Sigmoid colon (tissue), 7 donors: ENCODE data around the gene MCF2L. TPM values are rescaled to one million over a fixed set of nuclear protein-coding genes. Genes with fewer than 3 reads are reported as not detected.
A peak's percentile ranks its signal among the peaks of the same experiment; 100 is the strongest.

Experiments used
- DNase-seq: peaks from one replicate; pipeline ENCODE4 v3.0.0-alpha.2; 2019
- H3K27ac ChIP-seq, 4 donors: fragments of 200-600 bp; sonication (generic); one replicate each; pipeline ENCODE4 v1.5.1; 2016 to 2019; ENCODE audit warnings: mild to moderate bottlenecking in 1 of 4
- H3K27me3 ChIP-seq, 3 donors: fragments of 200-600 bp; sonication (generic); one replicate each; pipeline ENCODE4 v1.5.1; 2019; ENCODE audit warnings: mild to moderate bottlenecking in 1 of 3
- H3K36me3 ChIP-seq, 4 donors: fragments of 200-600 bp; sonication (generic); one replicate each; pipeline ENCODE4 v1.5.1; 2016 to 2019
- H3K4me1 ChIP-seq, 4 donors: fragments of 200-600 bp; sonication (generic); one replicate each; pipeline ENCODE4 v1.5.1; 2017 to 2019
- H3K4me3 ChIP-seq, 4 donors: fragments of 200-600 bp; sonication (generic); one replicate each; pipeline ENCODE4 v1.5.1; 2017 to 2019; ENCODE audit warnings: mild to moderate bottlenecking in 2 of 4, moderate library complexity in 1 of 4
- H3K9me3 ChIP-seq, 4 donors: fragments of 200-600 bp in 3 of 4; sonication (generic) in 3 of 4; one replicate each; pipeline versions ENCODE4 v1.5.1 to v1.6.1; 2013 to 2019
- EP300 ChIP-seq, 4 donors: sonication (generic); formaldehyde crosslinking; IDR thresholded peaks; one replicate each; pipeline ENCODE4 v1.6.1; 2017; ENCODE audit warnings: antibody characterized with exemption in 4 of 4
- POLR2A ChIP-seq, 2 donors: fragments of 450-650 bp; IDR thresholded peaks; one replicate each; pipeline ENCODE4 v1.6.1; 2016; ENCODE audit warnings: antibody characterized with exemption in 2 of 2, mild to moderate bottlenecking in 2 of 2, moderate library complexity in 2 of 2
- POLR2AphosphoS5 ChIP-seq, 4 donors: sonication (generic); formaldehyde crosslinking; IDR thresholded peaks; one replicate each; pipeline ENCODE4 v1.6.1; 2017; ENCODE audit warnings: antibody characterized with exemption in 4 of 4
- WGBS, 2 donors: extraction: QIAGEN DNeasy Blood & Tissue Kit; methylation state at CpG; one replicate each; pipeline ENCODE4 v1.1.7; 2013; 5-methylcytosine and 5-hydroxymethylcytosine counted together
- intact Hi-C: fragments of 100-400 bp; cut with DNase I; formaldehyde crosslinking; loops from one replicate; pipeline ENCODE4 v1.15.1; 2023
- polyA plus RNA-seq, 3 donors: library from polyadenylated mRNA; stranded (reverse); fragments of 200-250 nt; gene quantifications; one replicate each; pipeline ENCODE4 v1.2.3, GENCODE V29; 2013
- total RNA-seq, 4 donors: library from RNA; depleted of rRNA; stranded (reverse); fragments of >200 nt; gene quantifications; one replicate each; pipeline ENCODE4 v1.1.0, GENCODE V29; 2016
- TF ChIP-seq, protein P1 (sequence below), 4 experiments: fragments of 450-650 bp in 3 of 4; fragments of 200-600 bp in 1 of 4; IDR thresholded peaks; one replicate each; pipeline ENCODE4 v1.5.1; 2016 to 2019; ENCODE audit warnings: antibody characterized with exemption in 4 of 4, mild to moderate bottlenecking in 3 of 4, moderate library complexity in 2 of 4
- donor health status: healthy with polysubstance abuse.
- donor health status: Bipolar disorder and iron deficiency.
- donor health status: healthy.

The MCF2L gene
- total and polyA plus RNA-seq, 7 donors: 7.5 to 59.9 (median 20.2) TPM

DNA sequence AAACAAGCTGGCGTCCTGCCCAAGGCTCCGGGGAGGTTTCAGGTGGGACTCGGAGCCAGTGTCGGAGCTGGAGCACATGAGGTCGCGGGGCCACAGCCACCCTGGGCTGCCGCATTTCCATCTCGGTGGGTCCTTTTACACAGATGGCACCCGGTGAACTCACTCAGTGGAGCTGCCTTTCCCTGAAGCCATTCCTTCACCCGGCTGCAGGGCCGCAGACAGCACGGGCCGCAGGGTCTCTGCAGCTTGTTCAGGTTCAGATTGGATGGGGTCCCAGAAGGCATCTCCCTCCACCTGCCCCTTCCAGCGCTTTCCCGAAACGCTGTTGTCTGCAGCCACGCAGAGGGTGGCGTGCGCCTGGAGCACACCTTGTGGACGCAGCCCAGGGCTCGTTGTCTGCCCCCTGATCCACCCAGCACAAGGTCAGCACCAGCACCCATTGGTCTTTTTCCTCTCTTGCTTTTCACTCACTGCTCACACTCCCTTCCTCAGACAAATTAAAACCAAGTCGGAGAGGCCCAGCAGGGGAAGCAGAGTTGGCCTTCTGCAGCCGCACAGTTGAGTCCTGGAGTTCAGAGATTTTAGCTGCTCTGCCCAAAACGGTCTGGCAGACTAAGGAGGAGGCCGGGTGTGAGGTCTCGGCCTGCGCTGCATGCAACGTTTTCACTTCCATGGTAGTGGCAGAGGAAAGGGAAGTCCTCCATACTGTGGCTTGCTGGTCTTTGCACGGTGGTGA lies 18.1 kb downstream of the MCF2L start:
- 82 to 85% methylated on average over 29 of the region's 29 CpGs for WGBS, 2 donors
- no peaks in the 10 kb centered on the region for H3K9me3 ChIP-seq
- H3K4me3 ChIP-seq: no peak overlapping the region
- intact Hi-C loops: no loop called here
- H3K27me3 ChIP-seq: peaks cover 0 to 12% (median 0%) of the 10 kb centered on the region in 3 donors
- H3K36me3 ChIP-seq: no peaks in the 10 kb centered on the region
- no peaks in the 10 kb centered on the region for H3K4me1 ChIP-seq
- no peak for DNase-seq
- TF ChIP-seq, protein P1, sequence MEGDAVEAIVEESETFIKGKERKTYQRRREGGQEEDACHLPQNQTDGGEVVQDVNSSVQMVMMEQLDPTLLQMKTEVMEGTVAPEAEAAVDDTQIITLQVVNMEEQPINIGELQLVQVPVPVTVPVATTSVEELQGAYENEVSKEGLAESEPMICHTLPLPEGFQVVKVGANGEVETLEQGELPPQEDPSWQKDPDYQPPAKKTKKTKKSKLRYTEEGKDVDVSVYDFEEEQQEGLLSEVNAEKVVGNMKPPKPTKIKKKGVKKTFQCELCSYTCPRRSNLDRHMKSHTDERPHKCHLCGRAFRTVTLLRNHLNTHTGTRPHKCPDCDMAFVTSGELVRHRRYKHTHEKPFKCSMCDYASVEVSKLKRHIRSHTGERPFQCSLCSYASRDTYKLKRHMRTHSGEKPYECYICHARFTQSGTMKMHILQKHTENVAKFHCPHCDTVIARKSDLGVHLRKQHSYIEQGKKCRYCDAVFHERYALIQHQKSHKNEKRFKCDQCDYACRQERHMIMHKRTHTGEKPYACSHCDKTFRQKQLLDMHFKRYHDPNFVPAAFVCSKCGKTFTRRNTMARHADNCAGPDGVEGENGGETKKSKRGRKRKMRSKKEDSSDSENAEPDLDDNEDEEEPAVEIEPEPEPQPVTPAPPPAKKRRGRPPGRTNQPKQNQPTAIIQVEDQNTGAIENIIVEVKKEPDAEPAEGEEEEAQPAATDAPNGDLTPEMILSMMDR (IDR thresholded peaks at IDR 0.05): no peak
- no peak overlapping the region for H3K27ac ChIP-seq

DNA sequence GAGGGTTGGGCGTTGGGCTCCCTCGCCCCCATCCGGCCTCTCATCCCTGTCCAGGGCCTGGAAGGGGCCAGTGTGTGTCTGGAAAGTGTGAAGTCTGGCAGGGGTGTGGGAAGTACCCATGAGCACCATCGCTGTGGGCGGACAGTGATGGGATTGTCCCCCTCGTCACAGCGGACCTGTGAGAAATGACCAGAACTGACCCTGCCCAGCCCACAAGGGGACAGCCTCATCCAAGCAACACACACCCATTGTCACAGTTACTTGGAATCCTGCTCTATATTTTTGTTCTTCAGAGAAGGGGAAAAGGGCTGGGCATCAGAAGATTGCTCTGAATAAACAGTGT lies 18.6 kb downstream of the MCF2L start:
- 89 to 93% methylated on average over 7 of the region's 7 CpGs for WGBS, 2 donors

DNA sequence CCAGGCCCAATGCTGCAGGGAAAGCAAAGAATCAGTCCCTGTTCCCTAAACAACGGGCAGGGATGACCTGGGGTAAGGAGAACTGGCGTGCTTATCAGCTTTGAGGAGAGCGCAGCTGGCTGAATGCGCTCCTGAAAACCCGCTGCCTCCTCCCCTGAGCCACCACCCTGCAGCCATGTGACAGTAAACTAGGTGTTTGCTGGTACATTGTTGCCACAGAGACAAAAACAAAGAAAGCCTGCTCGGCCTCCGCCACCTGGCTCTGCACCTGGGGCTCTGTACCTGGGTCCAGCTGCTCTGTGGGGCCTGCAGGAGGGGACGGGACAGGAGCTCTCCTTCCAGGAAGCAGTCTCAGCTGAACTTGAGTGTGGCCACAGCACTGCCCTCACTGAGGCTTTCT lies 21.8 kb downstream of the MCF2L start:
- H3K4me3 ChIP-seq: no peak overlapping the region
- intact Hi-C loops: no loop called here
- no peaks in the 10 kb centered on the region for H3K9me3 ChIP-seq
- WGBS, 2 donors: 14 to 46% methylated on average over 8 of the region's 8 CpGs
- no peak for TF ChIP-seq EP300 (IDR thresholded peaks at IDR 0.05)
- no peak for TF ChIP-seq POLR2A (IDR thresholded peaks at IDR 0.05)
- peak in 1 of 4 donors; percentile 30 for TF ChIP-seq POLR2AphosphoS5 (IDR thresholded peaks at IDR 0.05)
- TF ChIP-seq, protein P1 (IDR thresholded peaks at IDR 0.05): no peak
- DNase-seq: no peak
- H3K36me3 ChIP-seq: no peaks in the 10 kb centered on the region
- no peak overlapping the region for H3K27ac ChIP-seq
- peaks cover 0 to 7% (median 0%) of the 10 kb centered on the region in 3 donors for H3K27me3 ChIP-seq
- no peaks in the 10 kb centered on the region for H3K4me1 ChIP-seq

More for the DNA sequence above, 18.6 kb downstream of the MCF2L start:
- peaks cover 0 to 7% (median 0%) of the 10 kb centered on the region in 3 donors for H3K27me3 ChIP-seq
- DNase-seq: no peak
- no peak overlapping the region for H3K4me3 ChIP-seq
- H3K27ac ChIP-seq: no peak overlapping the region
- H3K4me1 ChIP-seq: no peaks in the 10 kb centered on the region
- no peaks in the 10 kb centered on the region for H3K9me3 ChIP-seq
- no peaks in the 10 kb centered on the region for H3K36me3 ChIP-seq
- intact Hi-C loops: no loop called here
- TF ChIP-seq POLR2AphosphoS5 (IDR thresholded peaks at IDR 0.05) (no peak), EP300 (IDR thresholded peaks at IDR 0.05) (no peak), POLR2A (IDR thresholded peaks at IDR 0.05) (no peak)
- TF ChIP-seq, protein P1 (IDR thresholded peaks at IDR 0.05): no peak

DNA sequence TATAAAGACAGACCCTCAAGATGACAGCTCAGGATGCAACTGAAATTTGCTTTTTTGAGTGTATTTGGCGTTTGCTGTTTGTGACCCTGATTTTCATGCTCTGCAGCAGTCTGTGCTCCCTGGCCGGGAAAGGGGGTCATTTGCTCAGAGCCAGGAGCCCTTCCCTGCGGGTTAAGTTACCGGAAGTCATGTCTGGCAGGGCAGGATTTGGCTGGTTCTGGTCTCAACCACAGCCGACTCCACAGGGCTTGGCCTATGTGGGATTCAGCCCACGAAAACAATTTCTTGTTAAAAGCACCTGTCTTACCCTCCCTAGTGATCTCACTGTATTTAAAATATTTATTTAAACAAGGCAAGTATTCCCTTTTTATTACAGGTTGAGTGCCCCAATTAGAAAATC lies 22.6 kb downstream of the MCF2L start:
- Histone ChIP-seq H3K9me3 (no peaks in the 10 kb centered on the region), H3K4me3 (no peak overlapping the region), H3K36me3 (no peaks in the 10 kb centered on the region), H3K4me1 (no peaks in the 10 kb centered on the region), H3K27ac (no peak overlapping the region), H3K27me3 (peaks cover 0 to 10% (median 0%) of the 10 kb centered on the region in 3 donors)
- intact Hi-C loops: no loop called here
- no peak for DNase-seq
- 27 to 54% methylated on average over 6 of the region's 6 CpGs for WGBS, 2 donors
- TF ChIP-seq POLR2AphosphoS5 (IDR thresholded peaks at IDR 0.05): no peak
- TF ChIP-seq POLR2A (IDR thresholded peaks at IDR 0.05): no peak
- TF ChIP-seq EP300 (IDR thresholded peaks at IDR 0.05): no peak
- TF ChIP-seq, protein P1 (IDR thresholded peaks at IDR 0.05): no peak
